Suprapubic skin (tissue), 4 donors: ENCODE measurements around the gene GLIPR1L2.

Experiments used
- EP300 ChIP-seq: sonication (generic); formaldehyde crosslinking; IDR thresholded peaks from one replicate; pipeline ENCODE4 v1.6.1; 2017; ENCODE audit warnings: antibody characterized with exemption
- POLR2A ChIP-seq, 2 donors: fragments of 450-650 bp; IDR thresholded peaks; one replicate each; pipeline ENCODE4 v1.6.1; 2017; ENCODE audit warnings: antibody characterized with exemption in 2 of 2, mild to moderate bottlenecking in 2 of 2, moderate library complexity in 2 of 2
- POLR2AphosphoS5 ChIP-seq, 3 donors: sonication (generic); formaldehyde crosslinking; IDR thresholded peaks; one replicate each; pipeline ENCODE4 v1.6.1; 2017; ENCODE audit warnings: antibody characterized with exemption in 3 of 3
- TF ChIP-seq, protein P1 (sequence below), 2 donors: fragments of 200-600 bp in 1 of 2; fragments of 450-650 bp in 1 of 2; sonication (generic) in 1 of 2; IDR thresholded peaks; one replicate each; pipeline ENCODE4 v1.5.1; 2016 to 2019; ENCODE audit warnings: antibody characterized with exemption in 2 of 2, mild to moderate bottlenecking in 1 of 2, moderate library complexity in 1 of 2

GRCh38 chr12:75366629-75367028 lies 24.3 kb upstream of the GLIPR1L2 start:
- TF ChIP-seq, protein P1, sequence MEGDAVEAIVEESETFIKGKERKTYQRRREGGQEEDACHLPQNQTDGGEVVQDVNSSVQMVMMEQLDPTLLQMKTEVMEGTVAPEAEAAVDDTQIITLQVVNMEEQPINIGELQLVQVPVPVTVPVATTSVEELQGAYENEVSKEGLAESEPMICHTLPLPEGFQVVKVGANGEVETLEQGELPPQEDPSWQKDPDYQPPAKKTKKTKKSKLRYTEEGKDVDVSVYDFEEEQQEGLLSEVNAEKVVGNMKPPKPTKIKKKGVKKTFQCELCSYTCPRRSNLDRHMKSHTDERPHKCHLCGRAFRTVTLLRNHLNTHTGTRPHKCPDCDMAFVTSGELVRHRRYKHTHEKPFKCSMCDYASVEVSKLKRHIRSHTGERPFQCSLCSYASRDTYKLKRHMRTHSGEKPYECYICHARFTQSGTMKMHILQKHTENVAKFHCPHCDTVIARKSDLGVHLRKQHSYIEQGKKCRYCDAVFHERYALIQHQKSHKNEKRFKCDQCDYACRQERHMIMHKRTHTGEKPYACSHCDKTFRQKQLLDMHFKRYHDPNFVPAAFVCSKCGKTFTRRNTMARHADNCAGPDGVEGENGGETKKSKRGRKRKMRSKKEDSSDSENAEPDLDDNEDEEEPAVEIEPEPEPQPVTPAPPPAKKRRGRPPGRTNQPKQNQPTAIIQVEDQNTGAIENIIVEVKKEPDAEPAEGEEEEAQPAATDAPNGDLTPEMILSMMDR (IDR thresholded peaks at IDR 0.05), result no peak
- TF ChIP-seq POLR2A (IDR thresholded peaks at IDR 0.05), result no peak
- TF ChIP-seq POLR2AphosphoS5 (IDR thresholded peaks at IDR 0.05), result no peak
- no peak for TF ChIP-seq EP300
